ENCODE data around the gene MARK2. TPM values are rescaled to one million over a fixed set of nuclear protein-coding genes. Genes with fewer than 3 reads are reported as not detected.

Gene MARK2
- total RNA-seq, 1 experiment from 2014 or later: 39.8 TPM

DNA sequence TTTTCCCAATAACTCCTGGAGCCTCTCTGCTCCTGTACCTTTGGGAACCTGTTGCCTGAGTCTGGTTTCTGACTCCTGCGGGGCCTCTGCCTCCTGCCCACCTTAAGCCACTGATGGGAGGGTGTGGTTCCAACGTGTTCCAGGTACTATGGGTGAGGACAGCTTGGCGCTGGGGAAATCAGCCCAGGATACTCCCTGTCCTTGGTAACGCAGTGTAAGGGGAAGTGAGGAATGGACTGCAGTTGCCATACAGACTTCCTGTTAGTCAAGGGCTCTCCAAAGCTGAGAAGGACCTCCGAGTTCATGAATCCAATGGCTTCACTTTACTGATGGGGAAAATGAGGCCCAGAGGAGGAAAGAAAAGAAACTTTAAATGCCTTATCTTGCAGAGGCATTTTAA lies 1.2 kb upstream of the MARK2 start:
- Mint-ChIP-seq H3K9me3 (ENCODE audit: unreplicated experiment) (no peaks in the 10 kb centered on the region), H3K4me1 (ENCODE audit: insufficient read depth, unreplicated experiment) (peaks cover 34% of the 10 kb centered on the region), H3K27me3 (ENCODE audit: insufficient read depth, unreplicated experiment) (no peaks in the 10 kb centered on the region), H3K27ac (ENCODE audit: low read depth, unreplicated experiment) (peak overlapping the region; percentile 73), H3K4me3 (ENCODE audit: unreplicated experiment) (peak overlapping the region; percentile 44), H3K36me3 (ENCODE audit: insufficient read depth, unreplicated experiment) (peaks cover 12% of the 10 kb centered on the region)
- no TSS peak for BruUV-seq (replicated peaks)
- DNase-seq (ENCODE audit: unreplicated experiment): no peak
- CTCF ChIA-PET: interaction anchor here (0.6 to 8.3 kb wide), 49 partner anchors 10 to 1675 kb away, joined by 3 to 241 read pairs (median 5); partner anchors contain the start of genes NAA40, RCOR2 and ZFTA
- intact Hi-C loops (cut with micrococcal nuclease): loop anchor here (1.0 to 2.0 kb wide), 3 partner anchors 69 to 108 kb away; partner anchors contain the start of gene ZFTA
- TF ChIP-seq, protein P1, sequence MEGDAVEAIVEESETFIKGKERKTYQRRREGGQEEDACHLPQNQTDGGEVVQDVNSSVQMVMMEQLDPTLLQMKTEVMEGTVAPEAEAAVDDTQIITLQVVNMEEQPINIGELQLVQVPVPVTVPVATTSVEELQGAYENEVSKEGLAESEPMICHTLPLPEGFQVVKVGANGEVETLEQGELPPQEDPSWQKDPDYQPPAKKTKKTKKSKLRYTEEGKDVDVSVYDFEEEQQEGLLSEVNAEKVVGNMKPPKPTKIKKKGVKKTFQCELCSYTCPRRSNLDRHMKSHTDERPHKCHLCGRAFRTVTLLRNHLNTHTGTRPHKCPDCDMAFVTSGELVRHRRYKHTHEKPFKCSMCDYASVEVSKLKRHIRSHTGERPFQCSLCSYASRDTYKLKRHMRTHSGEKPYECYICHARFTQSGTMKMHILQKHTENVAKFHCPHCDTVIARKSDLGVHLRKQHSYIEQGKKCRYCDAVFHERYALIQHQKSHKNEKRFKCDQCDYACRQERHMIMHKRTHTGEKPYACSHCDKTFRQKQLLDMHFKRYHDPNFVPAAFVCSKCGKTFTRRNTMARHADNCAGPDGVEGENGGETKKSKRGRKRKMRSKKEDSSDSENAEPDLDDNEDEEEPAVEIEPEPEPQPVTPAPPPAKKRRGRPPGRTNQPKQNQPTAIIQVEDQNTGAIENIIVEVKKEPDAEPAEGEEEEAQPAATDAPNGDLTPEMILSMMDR (IDR thresholded peaks at IDR 0.05; ENCODE audit: unreplicated experiment): no peak
- POLR2A ChIA-PET: interaction anchor here (0.9 to 5.4 kb wide), 16 partner anchors 21 to 348 kb away, joined by 3 to 39 read pairs (median 6); partner anchors contain the start of genes COX8A, NAA40, OTUB1 and RTN3

DNA sequence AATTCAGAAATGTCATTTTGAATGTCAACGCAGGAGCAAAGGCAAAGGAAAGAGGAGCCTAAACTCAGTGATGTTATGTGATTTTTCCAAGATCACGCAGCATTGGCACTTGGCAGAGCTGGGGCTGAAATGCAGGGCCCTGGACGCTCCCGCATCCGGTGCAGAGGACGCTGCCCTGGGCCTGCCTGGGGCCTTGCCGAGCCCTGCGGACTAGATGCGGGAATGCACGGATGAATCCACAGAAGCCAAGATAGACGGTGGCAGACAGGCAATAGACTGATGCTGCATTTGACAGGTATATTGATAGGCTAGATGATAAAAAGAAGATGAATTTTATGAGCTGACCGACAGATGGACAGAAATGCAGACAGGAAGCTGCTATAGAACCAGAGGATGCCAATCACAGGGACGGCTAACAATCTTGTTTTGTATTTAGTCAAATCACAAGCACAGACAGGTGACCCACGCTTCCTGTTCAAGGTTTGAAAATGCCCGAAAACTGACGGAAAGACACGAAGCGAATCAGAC lies 696 bp upstream of the MARK2 start:
- peak overlapping the region; percentile 73 for H3K27ac Mint-ChIP-seq (ENCODE audit: low read depth, unreplicated experiment)
- H3K27me3 Mint-ChIP-seq (ENCODE audit: insufficient read depth, unreplicated experiment): no peaks in the 10 kb centered on the region
- BruUV-seq (replicated peaks): no TSS peak
- CTCF ChIA-PET: interaction anchor here (0.6 to 8.3 kb wide), 35 partner anchors 9 to 1826 kb away, joined by 3 to 241 read pairs (median 5); partner anchors contain the start of genes RCOR2 and ZFTA
- H3K9me3 Mint-ChIP-seq (ENCODE audit: unreplicated experiment): no peaks in the 10 kb centered on the region
- POLR2A ChIA-PET: interaction anchor here (0.7 to 5.4 kb wide), 30 partner anchors 14 to 1006 kb away, joined by 3 to 39 read pairs (median 4); partner anchors contain the start of genes ATL3, COX8A, NAA40 and OTUB1
- peak overlapping the region; percentile 93 for H3K4me3 Mint-ChIP-seq (ENCODE audit: unreplicated experiment)
- DNase-seq (ENCODE audit: unreplicated experiment): no peak
- H3K4me1 Mint-ChIP-seq (ENCODE audit: insufficient read depth, unreplicated experiment): peaks cover 39% of the 10 kb centered on the region
- H3K36me3 Mint-ChIP-seq (ENCODE audit: insufficient read depth, unreplicated experiment): peaks cover 17% of the 10 kb centered on the region
- intact Hi-C loops (cut with micrococcal nuclease): loop anchor here (2.0 kb wide), 1 partner anchor 69 kb away; the partner anchor contains the start of gene ZFTA
- TF ChIP-seq, protein P1 (IDR thresholded peaks at IDR 0.05; ENCODE audit: unreplicated experiment): no peak

DNA sequence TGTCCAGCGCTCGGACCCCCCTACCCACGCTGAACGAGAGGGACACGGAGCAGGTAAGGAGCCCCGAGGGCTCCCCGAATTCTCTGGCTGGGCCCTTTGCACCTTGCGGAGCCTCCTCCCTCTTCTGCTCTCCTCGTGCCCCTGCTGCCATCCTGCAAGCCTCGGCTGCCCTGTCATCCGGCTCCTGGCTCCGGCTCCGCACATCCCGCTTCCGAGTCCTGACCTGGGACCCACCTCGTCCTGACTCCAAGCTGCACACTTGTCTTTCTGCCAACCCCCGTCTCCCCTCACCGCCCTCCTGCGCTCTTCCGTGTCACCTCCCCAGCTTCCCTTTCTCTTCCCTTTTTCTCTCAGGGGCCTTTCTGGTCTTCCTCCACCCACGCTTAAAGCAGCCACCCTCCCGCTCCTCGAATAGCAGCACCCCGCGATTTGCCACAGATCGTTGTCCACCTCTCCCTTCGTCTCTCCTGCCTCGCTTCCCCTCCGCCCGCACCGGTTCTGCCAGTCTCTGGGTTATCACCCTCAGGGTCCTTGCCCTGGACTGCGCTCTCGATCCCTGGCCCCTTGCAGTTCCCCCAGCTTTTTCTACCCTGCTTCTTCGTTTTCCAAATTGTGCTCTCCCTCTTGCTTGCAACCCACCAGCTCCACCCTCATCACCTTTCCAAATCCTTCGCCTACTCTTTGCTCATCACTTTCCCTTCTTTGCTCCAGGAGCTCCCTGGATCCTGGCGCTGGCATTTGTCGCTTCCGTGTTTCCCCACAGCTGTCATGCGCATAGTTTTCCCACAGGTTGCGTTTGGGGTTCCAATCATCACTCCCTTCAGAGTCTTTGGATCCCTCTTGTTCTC lies 822 bp downstream of the MARK2 start:
- TF ChIP-seq, protein P1 (IDR thresholded peaks at IDR 0.05; ENCODE audit: unreplicated experiment): no peak
- peak; percentile 37 for DNase-seq (ENCODE audit: unreplicated experiment)
- H3K27ac Mint-ChIP-seq (ENCODE audit: low read depth, unreplicated experiment): peak overlapping the region; percentile 73
- CTCF ChIA-PET: interaction anchor here (0.7 to 8.3 kb wide), 8 partner anchors 30 to 1966 kb away, joined by 3 to 241 read pairs (median 22); no protein-coding TSS in a partner anchor
- BruUV-seq (replicated peaks): no TSS peak
- intact Hi-C loops (cut with micrococcal nuclease): loop anchor here (2.0 to 5.0 kb wide), 2 partner anchors 48 to 71 kb away; partner anchors contain the start of gene ZFTA
- peaks cover 40% of the 10 kb centered on the region for H3K4me1 Mint-ChIP-seq (ENCODE audit: insufficient read depth, unreplicated experiment)
- no peaks in the 10 kb centered on the region for H3K27me3 Mint-ChIP-seq (ENCODE audit: insufficient read depth, unreplicated experiment)
- POLR2A ChIA-PET: interaction anchor here (0.6 to 5.4 kb wide), 20 partner anchors 11 to 1007 kb away, joined by 3 to 39 read pairs (median 4); partner anchors contain the start of genes NAA40 and TEX54
- H3K9me3 Mint-ChIP-seq (ENCODE audit: unreplicated experiment): no peaks in the 10 kb centered on the region
- peak overlapping the region; percentile 93 for H3K4me3 Mint-ChIP-seq (ENCODE audit: unreplicated experiment)
- peaks cover 29% of the 10 kb centered on the region for H3K36me3 Mint-ChIP-seq (ENCODE audit: insufficient read depth, unreplicated experiment)

Measured in MCF 10A (cell line).